HepG2 (cell line): Measurements from ENCODE around the gene MSMB. TPM values are rescaled to one million over a fixed set of nuclear protein-coding genes. Genes with fewer than 3 reads are reported as not detected.

Experiments used
- ARNTL ChIP-seq: sonication (generic); formaldehyde crosslinking; IDR thresholded peaks from 2 replicates; pipeline ENCODE4 v1.4.0; 2020; ENCODE audit warnings: mild to moderate bottlenecking, missing genetic modification reagents
- CHD2 ChIP-seq: IDR thresholded peaks from 2 replicates; pipeline ENCODE4 v1.6.1; 2011; ENCODE audit warnings: low read depth, low read length, improper control_type of control experiment
- KLF13 ChIP-seq: sonication (generic); formaldehyde crosslinking; IDR thresholded peaks from 2 replicates; pipeline ENCODE4 v1.4.0; 2020; ENCODE audit warnings: mild to moderate bottlenecking, missing genetic modification reagents
- NAIF1 ChIP-seq: sonication (generic); formaldehyde crosslinking; IDR thresholded peaks from 2 replicates; pipeline ENCODE4 v1.5.0; 2020; ENCODE audit warnings: mild to moderate bottlenecking, missing genetic modification reagents, borderline replicate concordance
- SRY ChIP-seq: sonication (generic); formaldehyde crosslinking; IDR thresholded peaks from 2 replicates; pipeline ENCODE4 v1.8.0; 2022; ENCODE audit warnings: mild to moderate bottlenecking, missing genetic modification reagents
- ZFP36L1 ChIP-seq: sonication (generic); formaldehyde crosslinking; IDR thresholded peaks from 2 replicates; pipeline ENCODE4 v1.8.0; 2022; ENCODE audit warnings: mild to moderate bottlenecking, missing genetic modification reagents, moderate library complexity
- ZNF274 ChIP-seq: sonication (generic); formaldehyde crosslinking; IDR thresholded peaks from 2 replicates; pipeline ENCODE4 v1.5.1; 2020; ENCODE audit warnings: mild to moderate bottlenecking, missing genetic modification reagents
- ZNF326 ChIP-seq: sonication (generic); formaldehyde crosslinking; IDR thresholded peaks from 2 replicates; pipeline ENCODE4 v1.4.0; 2020; ENCODE audit warnings: missing genetic modification reagents, borderline replicate concordance
- ZNF776 ChIP-seq: sonication (generic); formaldehyde crosslinking; IDR thresholded peaks from 2 replicates; pipeline ENCODE4 v1.4.0; 2020; ENCODE audit warnings: mild to moderate bottlenecking, missing genetic modification reagents
- ZSCAN25 ChIP-seq: sonication (generic); formaldehyde crosslinking; IDR thresholded peaks from 2 replicates; pipeline ENCODE4 v1.8.0; 2022; ENCODE audit warnings: mild to moderate bottlenecking, missing genetic modification reagents
- polyA plus RNA-seq, 8 experiments: library from polyadenylated mRNA; depleted of rRNA in 3 of 8; stranded (reverse) in 7 of 8; unstranded in 1 of 8; fragments of >200 nt; fragmentation: Illumina TruSeq in 4 of 8; extraction: Trizol in 4 of 8; gene quantifications; 2 replicates each; pipeline versions ENCODE4 v1.2.1 to v1.2.3, GENCODE V29; 2011 to 2016; ENCODE audit warnings: low read depth in 4 of 8, missing spikeins in 1 of 8, mixed read lengths in 1 of 8; ENCODE audit not compliant: insufficient read depth in 1 of 8
- total RNA-seq, 5 experiments: library from RNA; depleted of rRNA; stranded (reverse); fragments of >200 nt; fragmentation: Illumina TruSeq; extraction: Trizol; gene quantifications; 2 replicates each; pipeline ENCODE4 v1.2.3, GENCODE V29; 2016; ENCODE audit warnings: low read depth in 1 of 5
- TF ChIP-seq, protein P1 (sequence below): sonication (generic); formaldehyde crosslinking; IDR thresholded peaks from 2 replicates; pipeline ENCODE4 v1.4.0; 2020; ENCODE audit warnings: mild to moderate bottlenecking, missing genetic modification reagents
- TF ChIP-seq, protein P2 (sequence below): IDR thresholded peaks from 2 replicates; pipeline ENCODE4 v1.6.1; 2016; ENCODE audit warnings: low read depth, missing genetic modification reagents, missing compliant biosample characterization
- TF ChIP-seq, protein P3 (sequence below): sonication (generic); formaldehyde crosslinking; IDR thresholded peaks from 2 replicates; pipeline ENCODE4 v1.5.0; 2020; ENCODE audit warnings: missing genetic modification reagents
- TF ChIP-seq, protein P4 (sequence below): sonication (generic); formaldehyde crosslinking; IDR thresholded peaks from 2 replicates; pipeline ENCODE4 v1.5.1; 2020; ENCODE audit warnings: mild to moderate bottlenecking, moderate library complexity, missing genetic modification reagents

The MSMB gene
- total and polyA plus RNA-seq, 2 of the 13 experiments (the other 11 are each of a cell fraction or from before 2014, with no cell fraction given), result 0.84 TPM; not detected in 1

DNA sequence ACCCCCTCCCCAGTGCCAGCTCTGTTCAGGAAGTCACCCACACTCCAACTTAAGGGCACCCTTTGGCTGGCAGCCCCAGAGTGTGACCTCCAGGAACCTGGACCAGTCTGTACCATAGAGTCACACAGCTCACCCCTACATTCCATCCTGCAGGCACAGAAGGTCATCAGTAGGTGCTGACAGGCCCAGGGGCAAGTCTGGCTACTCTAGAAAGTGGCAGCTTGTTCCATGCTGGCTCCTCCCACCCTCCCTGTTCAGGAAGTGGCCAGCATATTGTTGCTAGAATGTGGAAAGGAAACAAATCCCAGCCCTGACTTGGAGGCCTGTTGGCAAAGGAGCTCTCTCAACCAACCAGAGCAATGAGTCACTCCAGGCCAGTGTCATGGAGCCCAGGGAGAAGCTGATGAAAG lies 12.5 kb downstream of the MSMB start (continued):
- no peak for TF ChIP-seq ZNF274
- TF ChIP-seq, protein P1, sequence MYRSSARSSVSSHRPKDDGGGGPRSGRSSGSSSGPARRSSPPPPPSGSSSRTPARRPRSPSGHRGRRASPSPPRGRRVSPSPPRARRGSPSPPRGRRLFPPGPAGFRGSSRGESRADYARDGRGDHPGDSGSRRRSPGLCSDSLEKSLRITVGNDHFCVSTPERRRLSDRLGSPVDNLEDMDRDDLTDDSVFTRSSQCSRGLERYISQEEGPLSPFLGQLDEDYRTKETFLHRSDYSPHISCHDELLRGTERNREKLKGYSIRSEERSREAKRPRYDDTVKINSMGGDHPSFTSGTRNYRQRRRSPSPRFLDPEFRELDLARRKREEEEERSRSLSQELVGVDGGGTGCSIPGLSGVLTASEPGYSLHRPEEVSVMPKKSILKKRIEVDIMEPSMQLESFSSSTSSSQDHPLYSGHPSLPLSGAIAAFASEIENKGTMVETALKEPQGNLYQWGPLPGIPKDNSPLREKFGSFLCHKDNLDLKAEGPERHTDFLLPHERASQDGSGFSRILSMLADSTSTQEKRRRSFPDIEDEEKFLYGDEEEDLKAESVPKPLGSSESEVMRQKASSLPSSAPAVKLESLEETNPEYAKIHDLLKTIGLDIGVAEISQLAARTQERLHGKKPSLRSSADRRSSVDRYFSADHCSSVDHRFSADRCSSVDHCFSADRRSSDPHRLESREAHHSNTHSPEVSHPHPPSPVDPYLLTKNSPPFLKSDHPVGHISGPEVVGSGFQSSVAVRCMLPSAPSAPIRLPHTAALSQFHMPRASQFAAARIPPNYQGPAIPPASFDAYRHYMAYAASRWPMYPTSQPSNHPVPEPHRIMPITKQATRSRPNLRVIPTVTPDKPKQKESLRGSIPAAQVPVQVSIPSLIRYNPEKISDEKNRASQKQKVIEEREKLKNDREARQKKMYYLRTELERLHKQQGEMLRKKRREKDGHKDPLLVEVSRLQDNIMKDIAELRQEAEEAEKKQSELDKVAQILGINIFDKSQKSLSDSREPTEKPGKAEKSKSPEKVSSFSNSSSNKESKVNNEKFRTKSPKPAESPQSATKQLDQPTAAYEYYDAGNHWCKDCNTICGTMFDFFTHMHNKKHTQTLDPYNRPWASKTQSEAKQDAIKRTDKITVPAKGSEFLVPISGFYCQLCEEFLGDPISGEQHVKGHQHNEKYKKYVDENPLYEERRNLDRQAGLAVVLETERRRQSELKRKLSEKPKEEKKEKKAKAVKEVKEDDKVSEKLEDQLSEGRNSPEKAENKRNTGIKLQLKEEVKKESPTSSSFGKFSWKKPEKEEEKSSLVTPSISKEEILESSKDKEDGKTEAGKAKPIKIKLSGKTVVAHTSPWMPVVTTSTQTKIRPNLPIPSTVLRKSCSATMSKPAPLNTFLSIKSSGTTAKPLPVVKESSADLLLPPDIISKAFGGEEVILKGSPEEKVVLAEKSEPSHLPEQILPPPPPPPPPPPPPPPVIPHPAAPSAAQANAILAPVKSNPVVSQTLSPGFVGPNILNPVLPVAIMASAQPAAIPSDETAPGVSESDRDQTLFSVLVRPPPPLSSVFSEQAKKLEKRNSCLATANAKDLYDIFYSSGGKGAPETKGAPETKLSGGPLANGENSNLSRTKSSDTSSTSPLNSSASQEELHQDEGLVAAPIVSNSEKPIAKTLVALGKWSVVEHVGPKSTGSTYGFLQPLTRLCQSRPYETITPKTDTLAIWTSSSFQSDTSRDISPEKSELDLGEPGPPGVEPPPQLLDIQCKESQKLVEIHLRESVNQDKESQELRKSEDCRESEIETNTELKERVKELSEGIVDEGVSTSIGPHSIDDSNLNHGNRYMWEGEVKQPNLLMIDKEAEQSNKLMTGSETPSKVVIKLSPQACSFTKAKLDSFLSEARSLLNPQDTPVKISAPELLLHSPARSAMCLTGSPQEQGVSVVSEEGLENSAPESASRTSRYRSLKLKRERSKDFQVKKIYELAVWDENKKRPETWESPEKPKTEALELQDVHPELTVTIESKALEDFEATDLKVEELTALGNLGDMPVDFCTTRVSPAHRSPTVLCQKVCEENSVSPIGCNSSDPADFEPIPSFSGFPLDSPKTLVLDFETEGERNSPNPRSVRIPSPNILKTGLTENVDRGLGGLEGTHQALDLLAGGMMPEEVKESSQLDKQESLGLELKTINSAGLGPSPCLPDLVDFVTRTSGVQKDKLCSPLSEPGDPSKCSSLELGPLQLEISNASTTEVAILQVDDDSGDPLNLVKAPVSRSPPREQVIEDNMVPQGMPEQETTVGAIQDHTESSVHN (CRISPR knock-in tag), result no peak
- TF ChIP-seq, protein P2, sequence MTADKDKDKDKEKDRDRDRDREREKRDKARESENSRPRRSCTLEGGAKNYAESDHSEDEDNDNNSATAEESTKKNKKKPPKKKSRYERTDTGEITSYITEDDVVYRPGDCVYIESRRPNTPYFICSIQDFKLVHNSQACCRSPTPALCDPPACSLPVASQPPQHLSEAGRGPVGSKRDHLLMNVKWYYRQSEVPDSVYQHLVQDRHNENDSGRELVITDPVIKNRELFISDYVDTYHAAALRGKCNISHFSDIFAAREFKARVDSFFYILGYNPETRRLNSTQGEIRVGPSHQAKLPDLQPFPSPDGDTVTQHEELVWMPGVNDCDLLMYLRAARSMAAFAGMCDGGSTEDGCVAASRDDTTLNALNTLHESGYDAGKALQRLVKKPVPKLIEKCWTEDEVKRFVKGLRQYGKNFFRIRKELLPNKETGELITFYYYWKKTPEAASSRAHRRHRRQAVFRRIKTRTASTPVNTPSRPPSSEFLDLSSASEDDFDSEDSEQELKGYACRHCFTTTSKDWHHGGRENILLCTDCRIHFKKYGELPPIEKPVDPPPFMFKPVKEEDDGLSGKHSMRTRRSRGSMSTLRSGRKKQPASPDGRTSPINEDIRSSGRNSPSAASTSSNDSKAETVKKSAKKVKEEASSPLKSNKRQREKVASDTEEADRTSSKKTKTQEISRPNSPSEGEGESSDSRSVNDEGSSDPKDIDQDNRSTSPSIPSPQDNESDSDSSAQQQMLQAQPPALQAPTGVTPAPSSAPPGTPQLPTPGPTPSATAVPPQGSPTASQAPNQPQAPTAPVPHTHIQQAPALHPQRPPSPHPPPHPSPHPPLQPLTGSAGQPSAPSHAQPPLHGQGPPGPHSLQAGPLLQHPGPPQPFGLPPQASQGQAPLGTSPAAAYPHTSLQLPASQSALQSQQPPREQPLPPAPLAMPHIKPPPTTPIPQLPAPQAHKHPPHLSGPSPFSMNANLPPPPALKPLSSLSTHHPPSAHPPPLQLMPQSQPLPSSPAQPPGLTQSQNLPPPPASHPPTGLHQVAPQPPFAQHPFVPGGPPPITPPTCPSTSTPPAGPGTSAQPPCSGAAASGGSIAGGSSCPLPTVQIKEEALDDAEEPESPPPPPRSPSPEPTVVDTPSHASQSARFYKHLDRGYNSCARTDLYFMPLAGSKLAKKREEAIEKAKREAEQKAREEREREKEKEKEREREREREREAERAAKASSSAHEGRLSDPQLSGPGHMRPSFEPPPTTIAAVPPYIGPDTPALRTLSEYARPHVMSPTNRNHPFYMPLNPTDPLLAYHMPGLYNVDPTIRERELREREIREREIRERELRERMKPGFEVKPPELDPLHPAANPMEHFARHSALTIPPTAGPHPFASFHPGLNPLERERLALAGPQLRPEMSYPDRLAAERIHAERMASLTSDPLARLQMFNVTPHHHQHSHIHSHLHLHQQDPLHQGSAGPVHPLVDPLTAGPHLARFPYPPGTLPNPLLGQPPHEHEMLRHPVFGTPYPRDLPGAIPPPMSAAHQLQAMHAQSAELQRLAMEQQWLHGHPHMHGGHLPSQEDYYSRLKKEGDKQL (CRISPR knock-in tag), result no peak
- TF ChIP-seq, protein P3, sequence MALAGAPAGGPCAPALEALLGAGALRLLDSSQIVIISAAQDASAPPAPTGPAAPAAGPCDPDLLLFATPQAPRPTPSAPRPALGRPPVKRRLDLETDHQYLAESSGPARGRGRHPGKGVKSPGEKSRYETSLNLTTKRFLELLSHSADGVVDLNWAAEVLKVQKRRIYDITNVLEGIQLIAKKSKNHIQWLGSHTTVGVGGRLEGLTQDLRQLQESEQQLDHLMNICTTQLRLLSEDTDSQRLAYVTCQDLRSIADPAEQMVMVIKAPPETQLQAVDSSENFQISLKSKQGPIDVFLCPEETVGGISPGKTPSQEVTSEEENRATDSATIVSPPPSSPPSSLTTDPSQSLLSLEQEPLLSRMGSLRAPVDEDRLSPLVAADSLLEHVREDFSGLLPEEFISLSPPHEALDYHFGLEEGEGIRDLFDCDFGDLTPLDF (CRISPR knock-in tag), result no peak
- no peak for TF ChIP-seq ZNF326 (CRISPR knock-in tag)
- TF ChIP-seq NAIF1 (CRISPR knock-in tag), result no peak
- TF ChIP-seq KLF13, result no peak
- TF ChIP-seq SRY (CRISPR knock-in tag), result peak; percentile 69; the same call in 1 of the 2 replicates
- TF ChIP-seq CHD2, result no peak
- TF ChIP-seq ZSCAN25 (CRISPR knock-in tag), result no peak
- TF ChIP-seq ARNTL (CRISPR knock-in tag), result no peak
- no peak for TF ChIP-seq ZNF776 (CRISPR knock-in tag)
- TF ChIP-seq, protein P4, sequence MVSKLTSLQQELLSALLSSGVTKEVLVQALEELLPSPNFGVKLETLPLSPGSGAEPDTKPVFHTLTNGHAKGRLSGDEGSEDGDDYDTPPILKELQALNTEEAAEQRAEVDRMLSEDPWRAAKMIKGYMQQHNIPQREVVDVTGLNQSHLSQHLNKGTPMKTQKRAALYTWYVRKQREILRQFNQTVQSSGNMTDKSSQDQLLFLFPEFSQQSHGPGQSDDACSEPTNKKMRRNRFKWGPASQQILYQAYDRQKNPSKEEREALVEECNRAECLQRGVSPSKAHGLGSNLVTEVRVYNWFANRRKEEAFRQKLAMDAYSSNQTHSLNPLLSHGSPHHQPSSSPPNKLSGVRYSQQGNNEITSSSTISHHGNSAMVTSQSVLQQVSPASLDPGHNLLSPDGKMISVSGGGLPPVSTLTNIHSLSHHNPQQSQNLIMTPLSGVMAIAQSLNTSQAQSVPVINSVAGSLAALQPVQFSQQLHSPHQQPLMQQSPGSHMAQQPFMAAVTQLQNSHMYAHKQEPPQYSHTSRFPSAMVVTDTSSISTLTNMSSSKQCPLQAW (CRISPR knock-in tag), result 0 out of 2 replicates have a peak, but pooled peaks have one; percentile 45
- TF ChIP-seq ZFP36L1, result no peak
